Keratinocyte (primary cell): Measurements from ENCODE around the gene MYL7. TPM values are rescaled to one million over a fixed set of nuclear protein-coding genes. Genes with fewer than 3 reads are reported as not detected.

Experiments
- DNase-seq: peaks from one replicate; pipeline ENCODE4 v3.0.0-alpha.2; 2011; ENCODE audit warnings: low read depth, missing footprints, low spot score
- FAIRE-seq: peaks from 2 replicates; lab custom pipeline; 2011; peaks lifted over from hg19 to GRCh38; lab: Jason Lieb, UNC
- H2AFZ ChIP-seq: 2 replicates; pipeline ENCODE4 v1.6.0; 2012; ENCODE audit warnings: low read length, control low read depth, inconsistent platforms; ENCODE audit not compliant: control insufficient read depth
- H3K27ac ChIP-seq: 2 replicates; pipeline ENCODE4 v1.5.1; 2011; ENCODE audit warnings: low read length; ENCODE audit not compliant: control insufficient read depth, insufficient read depth
- H3K27me3 ChIP-seq: 3 replicates; pipeline ENCODE4 v1.6.0; 2011; ENCODE audit warnings: low read length; ENCODE audit not compliant: control insufficient read depth, insufficient read depth; ENCODE audit errors: extremely low read depth
- H3K36me3 ChIP-seq, 2 experiments: 2 replicates in 1 of 2; 3 replicates in 1 of 2; pipeline ENCODE4 v1.5.1; 2011; ENCODE audit warnings: low read length in 2 of 2, mild to moderate bottlenecking in 1 of 2; ENCODE audit not compliant: control insufficient read depth in 2 of 2, insufficient read depth in 2 of 2; ENCODE audit errors: extremely low read depth in 1 of 2
- H3K4me1 ChIP-seq: 3 replicates; pipeline ENCODE4 v1.5.1; 2011; ENCODE audit warnings: low read length; ENCODE audit not compliant: control insufficient read depth, insufficient read depth; ENCODE audit errors: extremely low read depth
- H3K4me2 ChIP-seq: 3 replicates; pipeline ENCODE4 v1.6.0; 2011; ENCODE audit warnings: low read depth, low read length; ENCODE audit not compliant: control insufficient read depth, insufficient read depth; ENCODE audit errors: extremely low read depth
- H3K4me3 ChIP-seq, 3 experiments: fragments of 200-600 bp in 1 of 3; sonication (generic) in 1 of 3; 2 replicates in 2 of 3; 3 replicates in 1 of 3; pipeline ENCODE4 v1.5.1; 2011 to 2016; ENCODE audit warnings: low read length in 3 of 3, mild to moderate bottlenecking in 3 of 3, control low read depth in 2 of 3, inconsistent platforms in 1 of 3, low read depth in 1 of 3, mixed read lengths in 1 of 3, mixed run types in 1 of 3, moderate library complexity in 1 of 3; ENCODE audit not compliant: control insufficient read depth in 2 of 3, insufficient read depth in 2 of 3; ENCODE audit errors: extremely low read depth in 1 of 3
- H3K79me2 ChIP-seq: 2 replicates; pipeline ENCODE4 v1.6.0; 2012; ENCODE audit warnings: low read length; ENCODE audit not compliant: control insufficient read depth, insufficient read depth
- H3K9ac ChIP-seq: 3 replicates; pipeline ENCODE4 v1.6.0; 2011; ENCODE audit warnings: low read length; ENCODE audit not compliant: control insufficient read depth, insufficient read depth; ENCODE audit errors: extremely low read depth
- H3K9me1 ChIP-seq: 3 replicates; pipeline ENCODE4 v1.6.0; 2011; ENCODE audit warnings: low read length; ENCODE audit not compliant: control insufficient read depth, insufficient read depth; ENCODE audit errors: extremely low read depth
- H3K9me3 ChIP-seq: 2 replicates; pipeline ENCODE4 v1.5.1; 2012; ENCODE audit warnings: low read depth, low read length; ENCODE audit not compliant: control insufficient read depth
- H4K20me1 ChIP-seq: 3 replicates; pipeline ENCODE4 v1.6.0; 2011; ENCODE audit warnings: low read length; ENCODE audit not compliant: control insufficient read depth, insufficient read depth; ENCODE audit errors: extremely low read depth
- EZH2 ChIP-seq: IDR thresholded peaks from one replicate; pipeline ENCODE4 v1.6.1; 2012; ENCODE audit warnings: inconsistent platforms, mild to moderate bottlenecking, low read length, moderate library complexity
- dilution Hi-C: fragments of 300-500 bp; cut with MboI; formaldehyde crosslinking; loops from one replicate; pipeline ENCODE4 v1.7.0; 2020; ENCODE audit warnings: low sequenced_read_pairs; ENCODE audit not compliant: extremely low pct_ligation_motif_present
- polyA plus RNA-seq, 5 experiments: library from polyadenylated mRNA; depleted of rRNA in 3 of 5; stranded (reverse) in 3 of 5; stranded (forward) in 1 of 5; unstranded in 1 of 5; fragments of >200 nt; gene quantifications; 1 replicate in 1 of 5; 2 replicates in 3 of 5; 3 replicates in 1 of 5; pipeline versions ENCODE4 v1.2.1 to v1.2.3, GENCODE V29; 2011 to 2012; ENCODE audit warnings: missing spikeins in 2 of 5, low read depth in 1 of 5, low replicate concordance in 1 of 5
- TF ChIP-seq, protein P1 (sequence below), 3 experiments: IDR thresholded peaks in 1 of 3; conservative IDR thresholded peaks in 1 of 3; optimal IDR thresholded peaks in 1 of 3; 2 replicates in 2 of 3; 3 replicates in 1 of 3; pipeline versions ENCODE3 to v1.5.1; 2011; ENCODE audit warnings: low read length in 3 of 3, mild to moderate bottlenecking in 3 of 3, moderate library complexity in 2 of 3, control low read depth in 1 of 3, inconsistent platforms in 1 of 3; ENCODE audit not compliant: insufficient read depth in 2 of 3; ENCODE audit errors: extremely low read depth in 1 of 3

Gene MYL7
- polyA plus RNA-seq, 1 donor (not counting 4 experiments of a cell fraction or from before 2014, with no cell fraction given) = 0.59 TPM

DNA sequence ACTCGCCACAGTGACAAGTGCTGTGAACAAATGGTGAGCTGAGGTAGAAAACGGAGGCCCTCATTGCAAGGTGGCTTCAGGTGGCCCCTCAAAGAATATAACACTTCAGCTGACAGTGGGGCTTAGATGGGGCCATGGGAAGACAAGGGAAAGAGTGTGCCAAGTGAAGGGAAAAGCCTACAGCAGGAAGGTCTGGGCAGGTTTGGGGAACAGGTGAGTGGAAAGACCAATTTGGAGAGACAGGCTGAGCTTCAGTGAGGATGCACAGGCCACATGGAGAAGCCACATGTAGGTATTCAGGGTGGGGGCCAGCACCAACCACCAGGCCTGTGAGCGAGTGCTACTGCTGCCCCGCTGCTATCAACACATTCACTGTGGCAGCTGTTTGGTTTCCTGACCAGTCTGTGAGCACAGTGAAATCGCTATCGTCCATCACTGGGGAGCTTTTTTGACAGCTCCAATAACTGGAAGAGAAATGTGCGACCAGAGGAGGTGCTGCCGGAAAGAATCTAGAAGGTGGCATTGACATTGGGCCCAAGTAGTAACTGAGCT is 21.2 kb downstream of the MYL7 start:
- Histone ChIP-seq H3K9me3 (no peaks in the 10 kb centered on the region), H3K27me3 (no peaks in the 10 kb centered on the region), H3K79me2 (peaks cover 32% of the 10 kb centered on the region), H3K4me2 (no peak overlapping the region), H3K4me1 (peaks cover 7% of the 10 kb centered on the region), H2AFZ (no peak overlapping the region), H4K20me1 (no peaks in the 10 kb centered on the region), H3K36me3 (peaks cover 24 to 48% of the 10 kb centered on the region in 2 experiments), H3K9ac (no peak overlapping the region), H3K9me1 (no peaks in the 10 kb centered on the region), H3K27ac (no peak overlapping the region), H3K4me3 (no peak overlapping the region)
- dilution Hi-C loops = no loop called here
- TF ChIP-seq, protein P1, sequence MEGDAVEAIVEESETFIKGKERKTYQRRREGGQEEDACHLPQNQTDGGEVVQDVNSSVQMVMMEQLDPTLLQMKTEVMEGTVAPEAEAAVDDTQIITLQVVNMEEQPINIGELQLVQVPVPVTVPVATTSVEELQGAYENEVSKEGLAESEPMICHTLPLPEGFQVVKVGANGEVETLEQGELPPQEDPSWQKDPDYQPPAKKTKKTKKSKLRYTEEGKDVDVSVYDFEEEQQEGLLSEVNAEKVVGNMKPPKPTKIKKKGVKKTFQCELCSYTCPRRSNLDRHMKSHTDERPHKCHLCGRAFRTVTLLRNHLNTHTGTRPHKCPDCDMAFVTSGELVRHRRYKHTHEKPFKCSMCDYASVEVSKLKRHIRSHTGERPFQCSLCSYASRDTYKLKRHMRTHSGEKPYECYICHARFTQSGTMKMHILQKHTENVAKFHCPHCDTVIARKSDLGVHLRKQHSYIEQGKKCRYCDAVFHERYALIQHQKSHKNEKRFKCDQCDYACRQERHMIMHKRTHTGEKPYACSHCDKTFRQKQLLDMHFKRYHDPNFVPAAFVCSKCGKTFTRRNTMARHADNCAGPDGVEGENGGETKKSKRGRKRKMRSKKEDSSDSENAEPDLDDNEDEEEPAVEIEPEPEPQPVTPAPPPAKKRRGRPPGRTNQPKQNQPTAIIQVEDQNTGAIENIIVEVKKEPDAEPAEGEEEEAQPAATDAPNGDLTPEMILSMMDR (optimal IDR thresholded peaks at IDR 0.05 in 1 of 3, IDR thresholded peaks at IDR 0.05 in 1 of 3, conservative IDR thresholded peaks at IDR 0.05 in 1 of 3; ENCODE audit: extremely low read depth in 1 of 3, insufficient read depth in 2 of 3, low read length in 3 of 3) = no peak
- TF ChIP-seq EZH2 = no peak
- no peak for DNase-seq
- FAIRE-seq = no peak

DNA sequence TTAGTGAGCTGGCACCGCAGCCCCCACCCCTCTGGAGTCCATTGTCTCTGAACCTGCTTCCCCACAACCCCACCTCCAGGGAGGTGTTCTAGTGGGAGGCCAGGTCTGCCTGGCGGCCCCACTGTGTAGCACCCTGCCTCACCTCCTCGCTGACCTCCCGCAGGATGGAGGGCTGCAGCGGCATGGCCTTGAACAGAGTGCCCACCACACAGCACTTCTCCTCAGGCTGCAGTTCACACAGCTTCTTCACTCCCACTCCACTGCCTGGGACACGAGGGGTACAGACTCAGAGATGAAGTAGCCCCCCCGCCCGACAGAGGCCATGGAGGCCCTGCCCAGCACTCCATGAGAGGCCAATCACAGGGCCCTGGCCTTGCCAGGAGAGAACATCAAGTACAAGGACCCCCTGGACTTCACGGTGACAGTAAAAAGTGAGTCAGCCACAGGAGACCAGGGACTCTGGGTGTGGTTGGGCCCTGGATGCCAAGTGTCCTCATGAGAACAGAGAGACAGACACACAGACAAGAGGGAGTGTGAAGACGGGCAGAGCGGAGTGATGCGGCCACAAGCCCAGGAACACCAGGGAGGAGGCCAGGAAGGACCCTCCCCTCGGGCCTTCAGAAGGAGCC is 23.2 kb downstream of the MYL7 start:
- no peak for FAIRE-seq
- H3K27ac ChIP-seq = no peak overlapping the region
- peaks cover 7% of the 10 kb centered on the region for H3K4me1 ChIP-seq
- dilution Hi-C loops = no loop called here
- H3K27me3 ChIP-seq = no peaks in the 10 kb centered on the region
- peaks cover 30% of the 10 kb centered on the region for H3K79me2 ChIP-seq
- no peak overlapping the region for H3K4me2 ChIP-seq
- no peaks in the 10 kb centered on the region for H4K20me1 ChIP-seq
- H2AFZ ChIP-seq = no peak overlapping the region
- H3K4me3 ChIP-seq = no peak overlapping the region
- DNase-seq = no peak
- H3K9ac ChIP-seq = no peak overlapping the region
- H3K9me1 ChIP-seq = no peaks in the 10 kb centered on the region
- no peaks in the 10 kb centered on the region for H3K9me3 ChIP-seq
- H3K36me3 ChIP-seq = peaks cover 25 to 54% of the 10 kb centered on the region in 2 experiments
- TF ChIP-seq, protein P1 (optimal IDR thresholded peaks at IDR 0.05 in 1 of 3, IDR thresholded peaks at IDR 0.05 in 1 of 3, conservative IDR thresholded peaks at IDR 0.05 in 1 of 3; ENCODE audit: extremely low read depth in 1 of 3, insufficient read depth in 2 of 3, low read length in 3 of 3) = no peak
- no peak for TF ChIP-seq EZH2
